HS-5 (cell line): ENCODE data around the gene COPS8.
A peak's percentile ranks its signal among the peaks of the same experiment; 100 is the strongest.

ENCODE experiments used
- DNase-seq: peaks from one replicate; pipeline ENCODE4 v3.0.0-alpha.2; 2012; ENCODE audit warnings: low read depth

COPS8 gene

GRCh38 chr2:237085248-237086221, at the start of gene COPS8:
Gene COPS8, plus strand, starts transcription at chr2:237085889. Its CDS starts 76 bp downstream, at chr2:237085965.
- peak; percentile 75 for DNase-seq

GRCh38 chr2:237039301-237040031, 46.2 kb upstream of the COPS8 start:
- no peak for DNase-seq

GRCh38 chr2:237041231-237041630, 44.5 kb upstream of the COPS8 start:
- DNase-seq = no peak

- no peak for DNase-seq
Measured at GRCh38 chr2:237042101-237042500, 43.6 kb upstream of the COPS8 start.

- no peak for DNase-seq
Measured at GRCh38 chr2:237043866-237044265, 41.8 kb upstream of the COPS8 start.

GRCh38 chr2:237044281-237044680, 41.4 kb upstream of the COPS8 start:
- DNase-seq = no peak

- no peak for DNase-seq
Measured at GRCh38 chr2:237045449-237045848, 40.2 kb upstream of the COPS8 start.

GRCh38 chr2:237048595-237048994, 37.1 kb upstream of the COPS8 start:
- no peak for DNase-seq

GRCh38 chr2:237051861-237052260, 33.8 kb upstream of the COPS8 start:
- no peak for DNase-seq

- no peak for DNase-seq
Measured at GRCh38 chr2:237053066-237053465, 32.6 kb upstream of the COPS8 start.

- DNase-seq = no peak
Measured at GRCh38 chr2:237055386-237056100, 30.1 kb upstream of the COPS8 start.

GRCh38 chr2:237056287-237056875, 29.3 kb upstream of the COPS8 start:
- no peak for DNase-seq

GRCh38 chr2:237057107-237057506, 28.6 kb upstream of the COPS8 start:
- no peak for DNase-seq

- DNase-seq = no peak
Measured at GRCh38 chr2:237057893-237058300, 27.8 kb upstream of the COPS8 start.

GRCh38 chr2:237058423-237058822, 27.3 kb upstream of the COPS8 start:
- no peak for DNase-seq

- no peak for DNase-seq
Measured at GRCh38 chr2:237059155-237059875, 26.4 kb upstream of the COPS8 start.

- DNase-seq = peak; percentile 47
Measured at GRCh38 chr2:237060534-237061312, 25.0 kb upstream of the COPS8 start.

- no peak for DNase-seq
Measured at GRCh38 chr2:237061356-237061755, 24.3 kb upstream of the COPS8 start.

GRCh38 chr2:237062585-237062984, 23.1 kb upstream of the COPS8 start:
- DNase-seq = no peak
